ENCODE measurements around the gene HSD17B4. TPM values are rescaled to one million over a fixed set of nuclear protein-coding genes. Genes with fewer than 3 reads are reported as not detected.
"Not testable (repeated sequence)": the region's sequence is repeated elsewhere in the genome, so short reads cannot be mapped to it uniquely, and the experiment has no call there.

The HSD17B4 gene
- total RNA-seq, 1 donor from 2014 or later = 115 TPM

DNA sequence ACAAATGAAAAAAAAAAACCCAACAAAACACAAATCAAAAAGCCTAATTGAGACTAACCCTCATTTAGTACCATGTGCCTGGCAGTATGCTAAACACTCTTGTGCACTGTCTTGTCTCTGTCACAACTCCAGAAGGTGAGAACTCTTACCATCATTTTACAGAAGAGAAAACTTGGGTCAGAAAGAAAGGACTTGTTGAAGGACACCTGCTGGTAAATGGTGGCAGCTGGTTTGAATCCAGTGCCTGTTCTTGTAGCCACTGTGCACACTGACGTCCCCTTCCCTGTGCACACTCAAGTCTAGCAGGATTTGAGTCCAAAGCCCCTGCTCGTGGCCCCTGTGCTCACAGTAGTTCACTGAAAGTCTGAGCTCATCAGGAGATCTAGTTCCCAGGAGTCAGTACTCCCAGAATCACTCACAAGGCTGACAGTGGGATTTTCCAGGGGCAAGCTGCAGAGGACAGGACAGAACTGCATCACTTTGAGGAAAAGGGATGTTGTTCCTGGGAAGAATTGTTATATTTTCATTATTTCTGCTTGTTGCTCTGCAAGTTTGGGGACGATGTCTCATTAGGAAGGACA is 43.0 kb upstream of the HSD17B4 start:
- FAIRE-seq (no peak), DNase-seq (ENCODE audit: low read depth) (no peak)
- Histone ChIP-seq H3K36me3 (ENCODE audit: control insufficient read depth, insufficient read depth, low read length) (no peaks in the 10 kb centered on the region), H3K27me3 (ENCODE audit: control insufficient read depth, insufficient read depth, low read length) (no peaks in the 10 kb centered on the region), H3K4me3 (ENCODE audit: low read depth, low read length) (no peak overlapping the region)
- TF ChIP-seq, protein P1, sequence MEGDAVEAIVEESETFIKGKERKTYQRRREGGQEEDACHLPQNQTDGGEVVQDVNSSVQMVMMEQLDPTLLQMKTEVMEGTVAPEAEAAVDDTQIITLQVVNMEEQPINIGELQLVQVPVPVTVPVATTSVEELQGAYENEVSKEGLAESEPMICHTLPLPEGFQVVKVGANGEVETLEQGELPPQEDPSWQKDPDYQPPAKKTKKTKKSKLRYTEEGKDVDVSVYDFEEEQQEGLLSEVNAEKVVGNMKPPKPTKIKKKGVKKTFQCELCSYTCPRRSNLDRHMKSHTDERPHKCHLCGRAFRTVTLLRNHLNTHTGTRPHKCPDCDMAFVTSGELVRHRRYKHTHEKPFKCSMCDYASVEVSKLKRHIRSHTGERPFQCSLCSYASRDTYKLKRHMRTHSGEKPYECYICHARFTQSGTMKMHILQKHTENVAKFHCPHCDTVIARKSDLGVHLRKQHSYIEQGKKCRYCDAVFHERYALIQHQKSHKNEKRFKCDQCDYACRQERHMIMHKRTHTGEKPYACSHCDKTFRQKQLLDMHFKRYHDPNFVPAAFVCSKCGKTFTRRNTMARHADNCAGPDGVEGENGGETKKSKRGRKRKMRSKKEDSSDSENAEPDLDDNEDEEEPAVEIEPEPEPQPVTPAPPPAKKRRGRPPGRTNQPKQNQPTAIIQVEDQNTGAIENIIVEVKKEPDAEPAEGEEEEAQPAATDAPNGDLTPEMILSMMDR (IDR thresholded peaks at IDR 0.05; ENCODE audit: insufficient read depth, low read length, severe bottlenecking) = no peak

DNA sequence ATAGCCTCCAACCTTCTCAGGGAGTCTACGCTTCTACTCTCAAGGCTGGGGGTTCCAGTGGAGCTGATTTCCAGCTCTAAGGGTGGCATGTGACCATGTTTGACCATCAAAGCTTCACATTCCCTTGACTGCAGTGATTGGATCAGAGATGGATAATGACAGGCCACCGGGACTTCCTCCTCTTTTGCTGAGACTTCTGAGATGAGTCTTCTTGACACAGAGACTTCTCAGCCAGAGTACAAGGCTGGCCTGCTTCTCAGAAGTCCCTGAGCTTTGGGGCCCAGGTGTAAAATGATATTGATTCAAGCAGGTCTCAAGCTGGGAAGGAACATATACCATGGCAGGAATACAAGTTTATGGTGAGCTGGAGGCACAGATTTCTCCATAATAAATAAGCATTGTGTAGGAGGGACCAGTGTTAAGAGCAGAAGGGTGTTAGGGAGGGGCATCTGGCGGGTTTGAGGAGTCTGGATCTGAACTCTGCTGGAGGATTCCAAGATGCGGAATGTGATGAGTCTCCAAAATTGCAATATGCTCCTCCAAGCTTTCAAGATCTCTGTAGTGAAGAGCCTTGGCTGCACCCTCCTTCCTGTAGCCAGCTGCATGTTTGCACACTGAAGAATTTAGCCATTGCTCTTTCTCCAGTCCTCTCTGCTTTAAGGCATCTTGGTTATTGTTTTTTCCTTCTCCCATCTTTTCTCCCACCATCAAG is 41.7 kb upstream of the HSD17B4 start:
- no peak overlapping the region for H3K4me3 ChIP-seq (ENCODE audit: low read depth, low read length)
- H3K36me3 ChIP-seq (ENCODE audit: control insufficient read depth, insufficient read depth, low read length) = no peaks in the 10 kb centered on the region
- DNase-seq (ENCODE audit: low read depth) (no peak), FAIRE-seq (no peak)
- H3K27me3 ChIP-seq (ENCODE audit: control insufficient read depth, insufficient read depth, low read length) = no peaks in the 10 kb centered on the region
- TF ChIP-seq, protein P1 (IDR thresholded peaks at IDR 0.05; ENCODE audit: insufficient read depth, low read length, severe bottlenecking) = no peak

DNA sequence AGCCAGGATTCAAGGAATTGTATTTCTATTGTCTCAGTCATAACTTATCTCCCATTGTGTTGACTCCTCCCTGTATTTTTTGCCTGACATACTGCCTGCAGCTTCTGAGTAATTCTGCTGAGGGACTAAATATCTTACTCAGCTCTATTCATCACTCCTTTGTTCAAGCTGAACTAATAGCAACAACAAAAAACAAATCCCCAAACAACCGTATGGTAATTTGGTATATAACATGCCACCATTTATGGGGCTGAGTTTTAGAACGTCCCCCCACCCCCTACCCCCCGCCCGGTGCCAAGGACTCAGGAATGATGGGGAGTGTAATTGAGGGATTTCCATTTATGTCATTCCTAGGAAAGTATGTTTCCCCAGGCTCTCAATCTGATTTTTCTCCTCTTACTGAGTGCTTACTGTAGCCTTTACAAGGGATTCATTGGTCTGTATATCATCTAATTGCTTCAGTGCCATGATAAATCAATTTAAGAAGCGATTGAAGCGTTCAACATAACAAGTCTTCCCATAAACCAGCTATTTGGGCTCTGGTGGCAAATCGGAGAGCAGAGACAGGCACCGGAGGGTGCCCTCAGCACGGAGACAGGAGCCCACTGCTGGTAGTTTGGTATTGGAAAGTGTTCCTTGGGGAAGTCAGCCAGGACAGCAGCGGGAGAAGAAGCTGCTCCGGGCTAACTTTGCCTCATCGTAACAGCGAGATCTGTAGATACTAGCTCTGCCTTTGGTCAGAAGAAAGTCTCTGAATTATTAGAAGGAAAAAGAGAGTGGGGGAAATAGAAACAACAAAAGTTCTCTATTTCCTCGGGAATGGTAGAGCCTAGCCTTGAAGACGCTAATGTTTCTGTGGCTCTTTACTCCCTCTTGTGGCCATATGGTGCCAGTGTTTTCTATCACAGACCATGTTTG is 40.7 kb upstream of the HSD17B4 start:
- no peaks in the 10 kb centered on the region for H3K36me3 ChIP-seq (ENCODE audit: control insufficient read depth, insufficient read depth, low read length)
- FAIRE-seq (peak; percentile 40), DNase-seq (ENCODE audit: low read depth) (peak; percentile 95)
- no peaks in the 10 kb centered on the region for H3K27me3 ChIP-seq (ENCODE audit: control insufficient read depth, insufficient read depth, low read length)
- peak overlapping the region; percentile 37 for H3K4me3 ChIP-seq (ENCODE audit: low read depth, low read length)
- TF ChIP-seq, protein P1 (IDR thresholded peaks at IDR 0.05; ENCODE audit: insufficient read depth, low read length, severe bottlenecking) = peak; percentile 64

DNA sequence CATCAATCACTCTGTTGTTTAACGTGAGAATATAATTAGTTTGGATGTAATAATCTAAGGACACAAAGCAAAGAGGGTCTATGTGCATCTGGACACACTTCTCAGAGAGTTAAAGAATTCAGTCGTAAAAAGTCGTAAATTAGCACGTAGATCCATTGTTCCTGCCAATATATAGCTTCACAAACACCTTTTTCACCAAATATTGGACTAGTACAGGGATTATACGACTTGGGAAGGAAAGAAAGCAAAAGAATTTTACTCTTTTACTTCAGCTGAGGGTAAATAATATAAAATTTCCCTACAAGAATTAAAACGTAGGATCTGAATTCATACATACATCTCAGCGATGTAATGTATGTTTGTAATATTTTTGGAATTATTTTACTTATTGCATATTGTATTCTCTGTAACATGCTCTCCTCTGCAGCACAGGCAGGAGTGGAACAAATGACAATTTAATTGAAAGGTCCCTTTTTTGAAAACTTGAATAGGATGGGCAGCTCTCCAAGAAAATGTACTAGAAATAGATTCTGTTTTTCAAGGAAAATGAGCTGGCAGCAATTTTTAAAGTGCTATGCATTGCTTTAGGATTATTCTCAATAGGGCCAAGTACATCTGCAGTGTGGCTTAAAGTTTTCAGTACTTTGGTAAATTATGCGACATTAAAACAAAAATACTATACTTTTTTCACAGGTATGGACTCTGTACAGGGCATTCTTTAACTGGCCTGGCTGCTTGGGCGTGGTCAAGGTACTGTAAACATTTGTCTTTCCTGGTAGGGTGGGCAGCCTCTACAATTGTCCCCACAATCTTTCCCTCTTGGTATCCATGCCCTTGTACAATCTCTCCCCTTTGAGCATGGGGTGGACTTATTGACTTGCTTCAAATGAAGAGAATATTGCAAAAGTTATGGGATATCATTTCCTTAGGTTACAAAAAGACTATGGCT is 39.7 kb upstream of the HSD17B4 start:
- FAIRE-seq (no peak), DNase-seq (ENCODE audit: low read depth) (no peak)
- TF ChIP-seq, protein P1 (IDR thresholded peaks at IDR 0.05; ENCODE audit: insufficient read depth, low read length, severe bottlenecking) = no peak
- no peaks in the 10 kb centered on the region for H3K36me3 ChIP-seq (ENCODE audit: control insufficient read depth, insufficient read depth, low read length)
- H3K4me3 ChIP-seq (ENCODE audit: low read depth, low read length) = peak overlapping the region; percentile 37
- no peaks in the 10 kb centered on the region for H3K27me3 ChIP-seq (ENCODE audit: control insufficient read depth, insufficient read depth, low read length)

DNA sequence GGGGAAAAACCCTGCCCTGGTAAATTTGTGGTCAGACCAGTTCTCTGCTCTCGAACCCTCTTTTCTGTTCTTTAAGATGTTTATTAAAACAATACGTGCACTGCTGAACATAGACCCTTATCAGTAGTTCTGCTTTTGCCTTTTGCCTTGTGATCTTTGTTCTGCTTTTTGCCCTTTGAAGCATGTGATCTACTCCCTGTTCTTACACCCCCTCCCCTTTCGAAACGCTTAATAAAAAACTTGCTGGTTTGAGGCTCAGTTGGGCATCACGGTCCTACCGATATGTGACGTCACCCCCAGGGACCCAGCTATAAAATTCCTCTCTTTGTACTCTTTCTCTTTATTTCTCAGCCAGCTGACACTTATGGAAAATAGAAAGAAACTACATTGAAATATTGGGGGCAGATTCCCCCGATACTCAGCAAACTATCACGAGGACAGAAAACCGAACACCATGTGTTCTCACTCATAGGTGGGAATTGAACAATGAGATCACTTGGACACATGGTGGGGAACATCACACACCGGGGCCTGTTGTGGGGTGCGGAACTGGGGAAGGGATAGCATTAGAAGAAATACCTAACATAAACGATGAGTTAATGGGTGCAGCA is 38.1 kb upstream of the HSD17B4 start:
- H3K27me3 ChIP-seq (ENCODE audit: control insufficient read depth, insufficient read depth, low read length); DNase-seq (ENCODE audit: low read depth); H3K36me3 ChIP-seq (ENCODE audit: control insufficient read depth, insufficient read depth, low read length); H3K4me3 ChIP-seq (ENCODE audit: low read depth, low read length); FAIRE-seq: not testable (repeated sequence)

Measured in bronchial epithelial cell (primary cell).